ENCODE data around the gene HLTF. TPM values are rescaled to one million over a fixed set of nuclear protein-coding genes. Genes with fewer than 3 reads are reported as not detected.

HLTF gene
- total and polyA plus RNA-seq, 2 of the 4 experiments (the other 2 are of a cell fraction), result 12.6 to 39.1 TPM

GRCh38 chr3:149055575-149055974 is 30.8 kb downstream of the HLTF start:
- Histone ChIP-seq H4K8ac (ENCODE audit: low read depth in 2 of 2, low read length in 2 of 2) (no peak overlapping the region), H3K27ac (ENCODE audit: insufficient read depth, low read length) (no peak overlapping the region), H2AK5ac (ENCODE audit: low read depth, low read length) (no peak overlapping the region), H3K4me3 (ENCODE audit: insufficient read depth, low read depth, low read length) (no peak overlapping the region), H2BK5ac (ENCODE audit: low read depth, low read length, poor library complexity, severe bottlenecking) (no peak overlapping the region), H2BK120ac (ENCODE audit: low read depth, low read length) (no peak overlapping the region), H3K14ac (replicated peaks; ENCODE audit: low read depth, low read length) (no peak overlapping the region), H2AFZ (replicated peaks; ENCODE audit: low read length, poor library complexity) (no peak overlapping the region), H3K56ac (ENCODE audit: extremely low read depth, insufficient read depth, low read length) (no peak overlapping the region), H2BK15ac (ENCODE audit: low read depth, low read length) (no peak overlapping the region), H4K91ac (ENCODE audit: insufficient read depth, low read depth, low read length) (no peak overlapping the region), H2BK20ac (ENCODE audit: low read depth, low read length) (no peak overlapping the region), H3K23ac (ENCODE audit: low read depth, low read length) (no peak overlapping the region), H3K4me1 (ENCODE audit: control insufficient read depth, insufficient read depth, low read length) (no peaks in the 10 kb centered on the region; the same call in 1 of the 2 replicates), H3K9ac (ENCODE audit: low read depth, low read length) (no peak overlapping the region), H3K4me2 (ENCODE audit: low read depth, low read length) (no peak overlapping the region), H3K36me3 (ENCODE audit: control insufficient read depth, insufficient read depth, low read length) (peaks cover 18% of the 10 kb centered on the region), H2AK9ac (replicated peaks; ENCODE audit: low read depth, low read length, poor library complexity) (no peak overlapping the region), H3K9me1 (ENCODE audit: insufficient read depth, low read length) (no peaks in the 10 kb centered on the region; the same call in 1 of the 2 replicates), H3K27me3 (ENCODE audit: control insufficient read depth, insufficient read depth, low read length) (no peaks in the 10 kb centered on the region), H4K20me1 (ENCODE audit: insufficient read depth, low read length) (no peaks in the 10 kb centered on the region), H4K5ac (ENCODE audit: low read depth, low read length) (no peak overlapping the region), H3K9me3 (ENCODE audit: control insufficient read depth, insufficient read depth, low read length) (no peaks in the 10 kb centered on the region), H3K18ac (ENCODE audit: low read depth, low read length) (no peak overlapping the region), H3K4ac (ENCODE audit: low read depth, low read length) (no peak overlapping the region), H3K79me1 (ENCODE audit: low read depth in 1 of 2, low read length in 2 of 2) (0 out of 4 replicates have a peak, but pooled peaks cover 0 to 3% of the 10 kb centered on the region in 2 experiments)
- intact Hi-C loops (cut with micrococcal nuclease) (no loop called here), in situ Hi-C loops (cut with MboI; ENCODE audit: low sequenced_read_pairs) (no loop called here), dilution Hi-C loops (cut with HindIII; ENCODE audit: low sequenced_read_pairs, unreplicated experiment) (no loop called here)
- ChIA-PET POLR2A (ENCODE audit: unreplicated experiment) (no interaction called here), CTCF (no interaction called here)
- ATAC-seq (ENCODE audit: low read depth) (no peak), DNase-seq (no peak)
- TF ChIP-seq RAD21 (IDR thresholded peaks at IDR 0.05; ENCODE audit: low read length) (no peak), CTCF (conservative IDR thresholded peaks at IDR 0.05; ENCODE audit: low read depth, low read length) (no peak), MXI1 (IDR thresholded peaks at IDR 0.05; ENCODE audit: borderline replicate concordance, low read depth, low read length) (no peak), BHLHE40 (IDR thresholded peaks at IDR 0.05; ENCODE audit: low read depth, low read length) (no peak), MAZ (IDR thresholded peaks at IDR 0.05; ENCODE audit: borderline replicate concordance, low read depth, low read length) (no peak), USF2 (IDR thresholded peaks at IDR 0.05; ENCODE audit: low read depth, low read length) (no peak), RFX5 (IDR thresholded peaks at IDR 0.05; ENCODE audit: low read depth, low read length) (no peak), RCOR1 (IDR thresholded peaks at IDR 0.05; ENCODE audit: insufficient replicate concordance, low read length) (no peak), SMC3 (IDR thresholded peaks at IDR 0.05; ENCODE audit: low read depth, low read length) (no peak)
- no CpG with 5 or more reads among the region's 3 CpGs for WGBS, 2 experiments (ENCODE audit: extremely low coverage in 2 of 2, insufficient read length in 1 of 2)
- no TSS peak for BruUV-seq (replicated peaks)

All from IMR-90 (cell line).